ENCODE data around the gene APBA2. TPM values are rescaled to one million over a fixed set of nuclear protein-coding genes. Genes with fewer than 3 reads are reported as not detected.

APBA2 gene
- total and polyA plus RNA-seq, 11 donors = 0.16 to 1.3 (median 0.40) TPM; not detected in 2

DNA sequence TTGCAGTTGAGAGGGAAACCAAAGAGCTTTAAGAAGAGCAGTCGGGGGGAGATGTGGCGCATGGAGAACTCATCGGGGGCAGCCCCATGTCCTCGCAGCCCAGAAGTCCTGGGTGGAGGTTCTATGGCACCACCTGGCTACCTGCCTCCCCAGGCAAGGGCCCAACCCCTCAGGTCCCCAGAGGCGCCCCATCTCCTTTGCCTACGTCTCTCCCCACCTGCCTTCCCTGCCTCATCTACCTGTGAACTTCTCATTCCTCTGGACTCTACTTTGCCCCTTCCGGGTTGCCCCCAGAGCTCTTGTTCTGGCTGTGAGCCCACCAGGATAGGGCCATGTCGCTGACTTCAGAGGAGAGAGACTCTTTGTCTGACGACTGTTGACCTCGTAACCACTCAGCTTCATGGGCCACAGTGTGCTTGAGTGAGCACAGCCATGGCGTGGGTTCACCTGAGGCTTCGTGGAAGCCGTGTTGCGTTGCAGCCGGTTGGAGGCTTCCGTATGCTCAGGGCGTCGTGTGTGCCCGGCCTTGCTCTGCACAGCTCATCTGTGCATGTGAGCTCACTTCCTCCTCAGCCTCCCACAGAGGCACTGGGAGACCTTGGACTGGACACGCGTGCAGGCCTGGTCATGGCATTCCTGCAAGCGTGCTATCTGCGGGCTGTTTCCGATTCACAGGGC, 13.4 kb downstream of the APBA2 start:
- TF ChIP-seq, protein P1, sequence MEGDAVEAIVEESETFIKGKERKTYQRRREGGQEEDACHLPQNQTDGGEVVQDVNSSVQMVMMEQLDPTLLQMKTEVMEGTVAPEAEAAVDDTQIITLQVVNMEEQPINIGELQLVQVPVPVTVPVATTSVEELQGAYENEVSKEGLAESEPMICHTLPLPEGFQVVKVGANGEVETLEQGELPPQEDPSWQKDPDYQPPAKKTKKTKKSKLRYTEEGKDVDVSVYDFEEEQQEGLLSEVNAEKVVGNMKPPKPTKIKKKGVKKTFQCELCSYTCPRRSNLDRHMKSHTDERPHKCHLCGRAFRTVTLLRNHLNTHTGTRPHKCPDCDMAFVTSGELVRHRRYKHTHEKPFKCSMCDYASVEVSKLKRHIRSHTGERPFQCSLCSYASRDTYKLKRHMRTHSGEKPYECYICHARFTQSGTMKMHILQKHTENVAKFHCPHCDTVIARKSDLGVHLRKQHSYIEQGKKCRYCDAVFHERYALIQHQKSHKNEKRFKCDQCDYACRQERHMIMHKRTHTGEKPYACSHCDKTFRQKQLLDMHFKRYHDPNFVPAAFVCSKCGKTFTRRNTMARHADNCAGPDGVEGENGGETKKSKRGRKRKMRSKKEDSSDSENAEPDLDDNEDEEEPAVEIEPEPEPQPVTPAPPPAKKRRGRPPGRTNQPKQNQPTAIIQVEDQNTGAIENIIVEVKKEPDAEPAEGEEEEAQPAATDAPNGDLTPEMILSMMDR (IDR thresholded peaks at IDR 0.05) = no peak
- no peak for TF ChIP-seq POLR2A (IDR thresholded peaks at IDR 0.05)
- no peak overlapping the region for H3K4me3 ChIP-seq
- H3K36me3 ChIP-seq = no peaks in the 10 kb centered on the region
- WGBS, 4 donors = 89 to 91% (median 91%) methylated on average over 24 of the region's 24 CpGs
- no peaks in the 10 kb centered on the region for H3K4me1 ChIP-seq
- H3K27ac ChIP-seq = no peak overlapping the region
- DNase-seq (no peak), ATAC-seq (no peak)
- intact Hi-C loops (cut with DNase I) = no loop called here
- no peaks in the 10 kb centered on the region for H3K9me3 ChIP-seq
- no peaks in the 10 kb centered on the region for H3K27me3 ChIP-seq

DNA sequence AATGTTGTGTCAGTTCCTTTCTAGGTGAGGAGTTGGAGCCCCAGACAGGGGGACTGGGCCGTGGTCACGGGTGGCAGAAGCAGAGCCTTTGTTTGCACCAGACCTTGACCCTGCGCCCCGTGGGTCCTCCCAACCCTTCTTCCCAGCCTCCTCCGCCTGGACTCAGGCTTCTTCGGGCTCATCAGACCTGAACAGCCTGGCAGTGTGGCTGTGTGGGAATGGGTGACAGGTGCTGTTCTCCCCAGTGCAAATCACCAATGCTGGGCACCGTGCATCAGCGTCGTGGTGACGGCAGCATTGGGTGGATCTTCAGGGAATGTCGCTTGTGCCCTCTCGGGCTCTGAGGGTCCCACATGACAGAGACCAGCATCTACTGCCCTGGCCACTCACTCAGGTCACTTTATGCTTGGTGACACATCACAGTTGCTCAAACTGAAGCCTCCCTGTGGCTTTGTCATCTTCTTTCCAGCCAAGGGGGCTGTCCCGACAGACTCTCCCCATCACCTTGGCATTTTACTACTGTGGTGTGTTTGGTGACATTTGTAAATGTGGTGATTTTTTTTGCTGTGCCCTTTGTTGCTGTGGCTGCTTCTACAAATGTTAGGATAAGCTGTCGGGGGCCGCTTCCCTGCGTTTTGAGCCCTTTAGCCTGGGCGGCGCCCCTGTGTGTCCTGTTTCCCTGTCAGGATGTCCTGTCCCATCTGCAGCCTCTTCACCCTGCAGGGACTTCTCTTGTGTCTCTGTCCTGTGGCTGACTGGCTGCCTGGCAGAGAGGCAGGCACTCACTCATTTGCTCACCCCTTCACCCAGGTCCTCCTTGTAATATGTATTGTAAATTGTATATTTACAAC, 14.5 kb downstream of the APBA2 start:
- no peaks in the 10 kb centered on the region for H3K27me3 ChIP-seq
- ATAC-seq = no peak
- no peak overlapping the region for H3K4me3 ChIP-seq
- intact Hi-C loops (cut with DNase I) = loop anchor here in 1 of 10 donors (10.0 kb wide), 1 partner anchor 195 kb away; no protein-coding TSS in a partner anchor
- no peaks in the 10 kb centered on the region for H3K9me3 ChIP-seq
- H3K36me3 ChIP-seq = no peaks in the 10 kb centered on the region
- no peak for TF ChIP-seq POLR2A (IDR thresholded peaks at IDR 0.05)
- TF ChIP-seq, protein P1 (IDR thresholded peaks at IDR 0.05) = no peak
- WGBS, 4 donors = 79 to 87% (median 83%) methylated on average over 16 to 18 of the region's 18 CpGs
- no peak overlapping the region for H3K27ac ChIP-seq
- no peaks in the 10 kb centered on the region for H3K4me1 ChIP-seq
- DNase-seq = no peak

DNA sequence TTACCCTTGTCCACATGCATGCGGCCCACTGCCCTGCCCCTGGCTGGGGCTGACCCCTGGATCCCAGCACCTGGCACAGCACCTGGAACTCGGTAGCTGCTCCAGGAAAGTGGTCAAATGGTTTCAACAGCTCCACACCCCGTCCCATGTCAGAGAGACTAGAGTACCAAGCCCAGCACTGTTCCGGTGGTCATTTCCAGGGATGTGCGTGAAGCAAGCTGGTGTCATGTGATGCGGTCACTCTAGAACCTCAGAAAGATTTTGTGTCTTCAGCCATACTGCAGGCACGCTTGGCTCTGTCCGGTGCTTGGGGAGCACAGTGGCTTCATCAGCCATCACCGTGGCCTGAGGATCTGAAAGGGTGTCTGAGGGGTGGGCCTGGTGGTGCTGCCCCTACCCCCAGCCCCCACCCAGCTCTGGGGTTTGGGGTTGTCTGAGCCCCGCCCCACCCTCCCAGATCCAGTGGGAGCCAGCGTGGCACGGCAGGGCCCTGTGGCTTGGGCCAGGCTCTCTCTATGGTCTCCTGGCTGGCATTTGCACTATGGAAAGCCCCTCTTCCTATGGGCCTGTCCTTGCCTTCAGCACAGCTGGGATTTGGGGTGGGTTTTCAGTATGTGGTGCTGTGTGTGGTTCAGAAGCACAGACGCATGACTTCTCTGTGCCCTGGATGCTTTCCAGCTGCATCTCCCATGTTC, 15.3 kb downstream of the APBA2 start:
- TF ChIP-seq, protein P1 (IDR thresholded peaks at IDR 0.05) = no peak
- no peak for TF ChIP-seq POLR2A (IDR thresholded peaks at IDR 0.05)
- Histone ChIP-seq H3K4me1 (no peaks in the 10 kb centered on the region), H3K27ac (no peak overlapping the region), H3K4me3 (no peak overlapping the region), H3K27me3 (no peaks in the 10 kb centered on the region), H3K36me3 (no peaks in the 10 kb centered on the region), H3K9me3 (no peaks in the 10 kb centered on the region)
- WGBS, 4 donors = 79 to 92% (median 91%) methylated on average over 3 to 13 of the region's 13 CpGs
- intact Hi-C loops (cut with DNase I) = loop anchor here in 1 of 10 donors (10.0 kb wide), 1 partner anchor 194 kb away; no protein-coding TSS in a partner anchor
- ATAC-seq = no peak
- DNase-seq = no peak

DNA sequence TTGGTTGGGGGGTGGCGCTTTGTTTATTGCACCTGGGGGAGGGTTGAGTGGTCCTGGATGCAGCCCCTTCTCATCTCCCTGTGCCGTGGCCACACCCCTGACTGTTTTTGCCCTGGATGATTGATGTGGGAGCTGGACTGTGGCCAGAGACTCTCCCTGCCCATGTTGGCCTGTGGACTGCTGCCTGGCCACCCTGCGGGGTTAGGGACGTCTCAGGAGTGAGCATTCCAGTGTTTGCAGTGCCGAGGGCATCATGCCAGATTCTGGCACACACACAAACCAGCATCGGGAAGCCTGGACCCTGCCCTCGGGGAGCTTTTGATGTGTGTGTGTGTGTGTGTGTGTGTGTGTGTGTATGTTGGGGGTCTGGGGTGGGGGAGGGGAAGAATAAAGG, 15.8 kb downstream of the APBA2 start:
- Histone ChIP-seq H3K27me3 (no peaks in the 10 kb centered on the region), H3K36me3 (no peaks in the 10 kb centered on the region), H3K9me3 (no peaks in the 10 kb centered on the region), H3K27ac (no peak overlapping the region), H3K4me3 (no peak overlapping the region), H3K4me1 (no peaks in the 10 kb centered on the region)
- 59 to 68% (median 61%) methylated on average over 7 of the region's 7 CpGs for WGBS, 4 donors
- DNase-seq = no peak
- TF ChIP-seq POLR2A (IDR thresholded peaks at IDR 0.05) = no peak
- TF ChIP-seq, protein P1 (IDR thresholded peaks at IDR 0.05) = no peak
- intact Hi-C loops (cut with DNase I) = loop anchor here in 1 of 10 donors (10.0 kb wide), 1 partner anchor 193 kb away; no protein-coding TSS in a partner anchor
- no peak for ATAC-seq

Measured in heart left ventricle (tissue), 16 donors.